ENCODE results near the gene ANP32B.
A peak's percentile ranks its signal among the peaks of the same experiment; 100 is the strongest.

The ANP32B gene

DNA sequence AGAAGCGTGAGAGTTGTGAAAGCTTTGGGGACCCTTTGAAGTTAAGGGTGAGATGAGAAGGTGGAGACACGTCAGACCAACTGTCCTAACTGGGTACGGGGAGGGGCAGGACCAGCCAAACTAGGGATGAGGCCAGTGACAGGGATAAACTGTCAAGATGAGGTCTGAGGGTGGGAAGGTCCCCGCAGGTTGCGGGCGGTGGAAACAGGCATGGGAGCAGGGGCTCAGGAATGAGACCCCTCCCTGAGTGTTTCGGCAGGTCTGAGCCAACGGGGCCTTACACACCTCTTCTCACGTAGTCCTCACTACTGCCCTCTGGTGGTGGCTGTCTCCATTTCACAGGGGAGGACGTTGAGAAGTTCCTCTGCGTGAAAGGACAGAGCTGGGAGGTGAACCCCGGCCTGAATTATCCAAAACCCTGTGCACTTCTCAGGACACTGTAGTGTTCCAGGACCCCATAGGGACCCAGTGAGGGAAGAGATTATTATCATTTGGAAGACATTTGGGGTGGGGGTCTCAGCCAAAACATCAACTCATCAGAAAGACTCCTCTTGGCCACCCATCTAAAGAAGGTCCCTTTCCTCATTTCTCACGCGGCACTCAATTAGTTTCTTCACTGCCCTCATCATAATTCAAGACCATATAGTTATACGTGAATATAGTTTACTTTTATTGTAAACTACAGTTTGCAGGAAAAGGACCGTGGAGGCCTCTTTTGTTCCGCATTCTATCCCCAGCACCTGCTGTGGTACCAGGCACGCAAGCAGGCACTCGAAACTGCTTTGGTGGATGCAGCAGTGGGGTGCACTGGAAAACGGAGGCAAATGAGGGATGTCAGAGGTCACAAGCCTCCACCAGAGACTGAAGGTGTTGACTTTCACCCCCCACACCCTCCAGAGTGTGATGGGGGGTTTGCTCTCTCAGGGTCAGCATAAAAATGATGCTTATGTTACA is 51.7 kb downstream of the ANP32B start:
- TF ChIP-seq, protein P1, sequence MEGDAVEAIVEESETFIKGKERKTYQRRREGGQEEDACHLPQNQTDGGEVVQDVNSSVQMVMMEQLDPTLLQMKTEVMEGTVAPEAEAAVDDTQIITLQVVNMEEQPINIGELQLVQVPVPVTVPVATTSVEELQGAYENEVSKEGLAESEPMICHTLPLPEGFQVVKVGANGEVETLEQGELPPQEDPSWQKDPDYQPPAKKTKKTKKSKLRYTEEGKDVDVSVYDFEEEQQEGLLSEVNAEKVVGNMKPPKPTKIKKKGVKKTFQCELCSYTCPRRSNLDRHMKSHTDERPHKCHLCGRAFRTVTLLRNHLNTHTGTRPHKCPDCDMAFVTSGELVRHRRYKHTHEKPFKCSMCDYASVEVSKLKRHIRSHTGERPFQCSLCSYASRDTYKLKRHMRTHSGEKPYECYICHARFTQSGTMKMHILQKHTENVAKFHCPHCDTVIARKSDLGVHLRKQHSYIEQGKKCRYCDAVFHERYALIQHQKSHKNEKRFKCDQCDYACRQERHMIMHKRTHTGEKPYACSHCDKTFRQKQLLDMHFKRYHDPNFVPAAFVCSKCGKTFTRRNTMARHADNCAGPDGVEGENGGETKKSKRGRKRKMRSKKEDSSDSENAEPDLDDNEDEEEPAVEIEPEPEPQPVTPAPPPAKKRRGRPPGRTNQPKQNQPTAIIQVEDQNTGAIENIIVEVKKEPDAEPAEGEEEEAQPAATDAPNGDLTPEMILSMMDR (IDR thresholded peaks at IDR 0.05; ENCODE audit: low read depth, low read length) = peak; percentile 94
- no peak overlapping the region; the same call in 1 of the 2 replicates for H3K4me3 ChIP-seq (ENCODE audit: low read depth, low read length)
- no peaks in the 10 kb centered on the region for H3K36me3 ChIP-seq
- no peaks in the 10 kb centered on the region for H3K9me3 ChIP-seq (ENCODE audit: severe bottlenecking)
- H3K27me3 ChIP-seq (ENCODE audit: insufficient read depth, low read depth, severe bottlenecking) = no peaks in the 10 kb centered on the region
- peak; percentile 91 for DNase-seq
- no peak overlapping the region for H3K27ac ChIP-seq

- Histone ChIP-seq H3K27me3 (ENCODE audit: insufficient read depth, low read depth, severe bottlenecking) (no peaks in the 10 kb centered on the region), H3K36me3 (no peaks in the 10 kb centered on the region), H3K4me3 (ENCODE audit: low read depth, low read length) (no peak overlapping the region), H3K27ac (no peak overlapping the region), H3K9me3 (ENCODE audit: severe bottlenecking) (no peaks in the 10 kb centered on the region)
- TF ChIP-seq, protein P1 (IDR thresholded peaks at IDR 0.05; ENCODE audit: low read depth, low read length) = no peak
- DNase-seq = no peak
Measured at GRCh38 chr9:98037357-98037756, 54.2 kb downstream of the ANP32B start.

DNA sequence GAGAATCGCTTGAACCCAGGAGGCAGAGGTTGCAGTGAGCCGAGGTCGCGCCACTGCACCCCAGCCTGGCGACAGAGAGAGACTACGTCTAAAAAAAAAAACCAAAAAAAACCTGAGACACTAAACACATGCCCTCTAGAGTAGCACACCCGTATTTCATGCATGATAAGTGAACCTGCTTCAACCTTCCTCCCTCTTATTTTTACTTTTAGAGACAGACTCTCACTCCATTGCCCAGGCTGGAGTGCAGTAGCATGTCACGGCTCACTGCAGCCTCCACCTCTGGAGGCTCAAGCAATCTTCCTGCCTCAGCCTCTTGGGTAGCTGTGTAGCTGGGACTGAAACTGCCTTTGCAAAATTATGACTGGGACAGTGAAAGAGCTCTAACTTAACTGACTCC is 55.8 kb downstream of the ANP32B start:
- H3K27me3 ChIP-seq (ENCODE audit: insufficient read depth, low read depth, severe bottlenecking) = no peaks in the 10 kb centered on the region
- no peak overlapping the region for H3K27ac ChIP-seq
- H3K9me3 ChIP-seq (ENCODE audit: severe bottlenecking) = no peaks in the 10 kb centered on the region
- DNase-seq = no peak
- H3K4me3 ChIP-seq (ENCODE audit: low read depth, low read length) = no peak overlapping the region
- H3K36me3 ChIP-seq = no peaks in the 10 kb centered on the region
- TF ChIP-seq, protein P1 (IDR thresholded peaks at IDR 0.05; ENCODE audit: low read depth, low read length) = no peak

- Histone ChIP-seq H3K27ac (no peak overlapping the region), H3K9me3 (ENCODE audit: severe bottlenecking) (no peaks in the 10 kb centered on the region), H3K4me3 (ENCODE audit: low read depth, low read length) (no peak overlapping the region), H3K27me3 (ENCODE audit: insufficient read depth, low read depth, severe bottlenecking) (no peaks in the 10 kb centered on the region), H3K36me3 (no peaks in the 10 kb centered on the region)
- DNase-seq = no peak
- TF ChIP-seq, protein P1 (IDR thresholded peaks at IDR 0.05; ENCODE audit: low read depth, low read length) = no peak
Measured at GRCh38 chr9:98039607-98040017, 56.5 kb downstream of the ANP32B start.

DNA sequence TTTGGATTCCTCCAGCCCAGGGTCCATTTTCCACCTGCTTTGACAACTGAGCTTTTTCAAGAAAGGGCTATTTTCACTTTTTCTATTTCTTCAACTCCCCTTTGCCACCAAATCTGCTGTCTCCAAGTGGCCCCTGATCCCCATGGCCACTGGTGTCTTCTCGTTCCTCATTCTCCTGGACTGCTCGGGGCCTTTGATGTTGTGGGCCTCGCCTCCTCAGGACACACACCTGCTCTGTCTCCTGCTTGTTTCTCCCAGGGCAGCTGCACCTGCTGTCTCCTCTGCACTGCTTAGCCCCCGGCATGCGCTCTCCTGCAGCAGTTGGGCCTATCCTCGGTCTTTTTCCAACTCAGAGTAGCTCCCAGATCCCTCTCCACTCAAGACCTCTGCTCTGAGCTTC is 57.1 kb downstream of the ANP32B start:
- TF ChIP-seq, protein P1 (IDR thresholded peaks at IDR 0.05; ENCODE audit: low read depth, low read length) = no peak
- DNase-seq = no peak
- Histone ChIP-seq H3K4me3 (ENCODE audit: low read depth, low read length) (no peak overlapping the region), H3K27ac (no peak overlapping the region), H3K27me3 (ENCODE audit: insufficient read depth, low read depth, severe bottlenecking) (no peaks in the 10 kb centered on the region), H3K36me3 (no peaks in the 10 kb centered on the region), H3K9me3 (ENCODE audit: severe bottlenecking) (peaks cover 1% of the 10 kb centered on the region)

Measured in WERI-Rb-1 (cell line).